Measurements from ENCODE around the gene MEGF6.
A peak's percentile ranks its signal among the peaks of the same experiment; 100 is the strongest.

The MEGF6 gene

DNA sequence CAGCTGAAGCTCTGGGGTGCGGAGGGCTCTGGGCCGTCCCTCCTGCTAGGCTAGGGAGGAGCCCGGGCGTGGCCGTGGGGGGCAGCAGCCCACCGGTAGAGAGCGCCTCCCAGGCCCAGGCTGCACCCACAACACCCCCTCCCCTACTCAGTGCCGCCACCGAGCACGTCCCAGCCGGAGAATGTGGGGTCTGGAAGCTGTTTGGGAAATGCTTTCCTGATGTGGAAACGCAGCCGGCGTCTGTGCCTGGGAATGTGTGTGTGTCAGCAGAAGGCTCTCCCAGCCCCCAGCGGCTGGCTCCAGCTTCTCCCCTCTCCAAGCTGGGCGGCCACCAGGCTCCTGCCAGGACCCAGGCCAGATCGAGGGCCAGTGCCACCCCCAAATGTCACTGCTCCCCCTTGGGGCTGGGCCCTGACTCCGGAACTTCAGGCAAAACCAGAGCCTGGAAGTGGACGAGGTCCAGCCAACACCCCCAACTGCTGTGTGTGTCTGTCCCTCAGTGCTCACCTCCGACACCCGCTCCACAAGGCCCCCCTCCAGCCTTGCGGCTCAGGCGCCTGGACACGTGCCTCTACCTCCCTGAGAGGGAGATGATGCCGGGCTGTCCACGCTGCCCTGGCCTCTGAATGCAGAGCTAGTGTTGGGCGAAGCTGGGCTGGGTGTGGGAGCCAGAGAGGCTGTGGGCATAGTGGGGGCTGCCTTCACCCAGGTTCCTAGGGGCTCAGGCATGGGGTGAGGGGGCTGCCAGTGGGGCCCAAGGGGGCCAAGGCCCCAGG, 74.7 kb downstream of the MEGF6 start:
- no peak for DNase-seq
- no peaks in the 10 kb centered on the region for H3K9me3 Mint-ChIP-seq
- no peak overlapping the region for H3K4me3 Mint-ChIP-seq
- no peaks in the 10 kb centered on the region for H3K36me3 Mint-ChIP-seq (ENCODE audit: low read depth)
- H3K27me3 Mint-ChIP-seq: no peaks in the 10 kb centered on the region
- H3K4me1 Mint-ChIP-seq (ENCODE audit: low read depth): no peaks in the 10 kb centered on the region
- no peak overlapping the region for H3K27ac Mint-ChIP-seq

DNA sequence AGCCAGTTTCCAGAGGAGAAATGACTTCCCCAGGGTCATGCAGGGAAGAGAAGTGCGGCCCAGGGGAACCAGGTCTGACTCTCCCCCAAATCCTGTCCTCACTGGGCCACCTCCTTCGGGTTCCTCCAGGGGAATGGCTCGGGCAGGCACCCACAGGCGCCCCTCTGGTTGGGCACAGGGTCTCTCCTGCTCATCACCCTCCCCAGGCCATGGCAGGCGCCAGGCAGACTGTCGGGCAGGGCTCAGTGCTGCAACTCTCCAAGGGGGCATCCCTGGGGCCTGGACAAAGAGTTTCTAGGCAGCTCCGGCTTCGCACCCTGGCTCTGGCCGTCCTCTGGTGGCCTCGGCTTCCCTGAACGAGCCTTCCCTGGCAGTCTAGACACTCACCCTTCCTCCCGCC, 75.6 kb downstream of the MEGF6 start:
- Mint-ChIP-seq H3K4me1 (ENCODE audit: low read depth) (peaks cover 2% of the 10 kb centered on the region), H3K36me3 (ENCODE audit: low read depth) (no peaks in the 10 kb centered on the region), H3K4me3 (no peak overlapping the region), H3K9me3 (no peaks in the 10 kb centered on the region), H3K27ac (no peak overlapping the region), H3K27me3 (no peaks in the 10 kb centered on the region)
- no peak for DNase-seq

DNA sequence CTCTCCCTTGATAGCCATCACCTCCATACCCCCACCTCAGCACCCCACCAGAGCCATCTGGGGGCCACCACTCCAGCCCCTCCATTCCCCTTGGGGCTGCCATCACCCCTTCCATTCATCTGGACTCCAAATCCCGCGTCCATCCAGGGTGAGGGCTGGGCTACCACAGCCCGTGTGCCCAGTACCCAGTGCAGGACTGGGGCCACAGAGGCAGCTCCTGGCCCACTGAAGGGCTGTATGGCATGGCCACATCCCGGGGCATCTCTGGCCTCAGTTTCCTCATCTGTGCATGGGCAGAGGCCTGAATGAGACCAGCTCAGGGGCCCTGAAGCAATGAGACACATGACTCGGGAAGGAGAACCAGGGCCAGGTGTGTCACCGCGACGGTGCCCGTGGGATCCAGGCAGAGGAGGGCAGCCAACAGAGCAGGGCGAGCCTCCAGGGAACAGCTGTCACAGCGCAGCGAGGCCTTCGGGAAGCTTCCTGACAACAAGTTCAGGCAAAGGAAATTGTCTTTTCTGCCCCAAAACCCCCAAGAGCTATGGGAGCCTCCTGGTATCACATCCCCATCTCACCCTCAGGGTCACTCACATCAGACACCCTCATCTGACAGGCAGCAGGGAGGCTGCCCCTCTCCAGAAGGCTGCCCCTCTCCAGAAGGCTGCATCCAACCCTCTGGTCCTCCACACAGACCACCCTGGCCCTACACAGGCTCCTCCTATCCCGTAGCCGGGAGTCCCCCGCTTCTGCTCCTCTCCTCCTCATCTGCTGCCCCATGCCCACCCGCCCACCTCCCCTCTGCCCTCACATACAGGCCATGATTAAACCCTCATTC, 76.3 kb downstream of the MEGF6 start:
- no peak overlapping the region for H3K4me3 Mint-ChIP-seq
- H3K4me1 Mint-ChIP-seq (ENCODE audit: low read depth): peaks cover 9% of the 10 kb centered on the region
- DNase-seq: no peak
- H3K27ac Mint-ChIP-seq: no peak overlapping the region
- no peaks in the 10 kb centered on the region for H3K9me3 Mint-ChIP-seq
- no peaks in the 10 kb centered on the region for H3K27me3 Mint-ChIP-seq
- H3K36me3 Mint-ChIP-seq (ENCODE audit: low read depth): no peaks in the 10 kb centered on the region

DNA sequence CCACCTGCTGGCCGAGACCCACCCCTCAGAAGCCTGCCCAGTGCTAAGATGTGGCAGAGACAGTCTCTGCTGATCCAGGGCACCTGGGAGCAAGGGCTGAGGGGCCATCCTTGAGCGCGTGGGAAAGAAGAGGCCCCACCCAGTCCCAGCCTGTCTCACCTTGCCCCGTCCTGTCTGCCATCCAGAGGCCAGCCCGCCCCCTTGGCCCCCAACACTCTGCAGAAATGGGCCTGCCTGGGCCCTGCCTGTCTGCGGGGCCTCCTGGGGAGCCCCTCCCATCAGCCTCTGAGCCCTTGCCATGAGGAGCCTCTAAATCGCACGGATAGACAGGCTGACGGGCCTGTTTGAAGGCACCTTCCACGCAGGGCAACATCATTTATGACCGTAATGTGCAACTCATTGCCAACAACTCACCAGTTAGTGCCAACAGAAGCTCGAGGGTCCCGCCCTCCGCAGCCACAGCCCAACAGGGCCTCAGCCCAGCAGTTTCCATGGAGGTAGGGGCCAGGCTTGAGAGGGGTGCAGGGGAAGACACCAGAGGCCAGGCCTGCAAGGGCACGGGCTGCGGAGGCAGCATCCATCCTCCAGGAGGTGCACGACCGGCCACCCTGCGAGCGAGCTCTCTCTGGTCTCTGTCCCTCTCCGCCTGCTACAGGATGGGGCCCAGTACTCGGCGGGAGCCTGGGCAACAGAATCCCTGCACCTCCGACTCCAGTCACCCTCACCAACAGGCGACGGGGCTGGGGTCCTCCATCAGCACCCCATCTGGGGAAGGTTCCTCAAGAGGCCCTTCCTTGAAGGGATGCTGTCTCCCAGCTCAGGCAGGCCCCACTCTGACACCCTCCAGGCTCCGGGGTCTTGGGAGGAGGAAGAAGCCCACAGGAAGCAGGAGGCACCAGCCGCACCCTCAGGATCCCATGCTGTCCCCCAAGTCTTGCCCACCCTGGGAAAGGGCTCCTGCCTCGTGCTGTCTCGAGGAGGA, 78.0 kb downstream of the MEGF6 start:
- H3K27ac Mint-ChIP-seq: no peak overlapping the region
- no peak for DNase-seq
- no peak overlapping the region for H3K4me3 Mint-ChIP-seq
- H3K36me3 Mint-ChIP-seq (ENCODE audit: low read depth): no peaks in the 10 kb centered on the region
- H3K4me1 Mint-ChIP-seq (ENCODE audit: low read depth): peaks cover 18% of the 10 kb centered on the region
- H3K9me3 Mint-ChIP-seq: no peaks in the 10 kb centered on the region
- H3K27me3 Mint-ChIP-seq: no peaks in the 10 kb centered on the region

DNA sequence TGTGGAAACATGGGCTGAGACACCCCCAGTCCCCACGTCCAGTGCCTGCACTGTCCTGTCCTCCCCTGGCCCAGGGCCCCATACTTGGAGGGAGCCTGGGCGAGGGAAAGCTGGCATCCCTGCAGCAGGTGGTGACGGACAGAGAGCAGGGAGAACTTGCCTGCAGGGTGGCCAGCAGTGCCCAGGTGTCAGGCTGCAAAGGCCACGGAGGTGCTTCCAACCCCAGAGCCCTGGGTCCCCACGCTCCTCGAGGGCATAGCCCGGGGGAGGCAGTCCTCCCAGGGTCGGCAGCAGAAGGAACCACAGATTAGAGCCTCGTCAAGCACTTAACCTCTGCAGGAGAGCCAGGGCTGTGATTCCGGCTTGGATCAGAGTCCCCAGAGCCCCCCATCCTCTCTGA, 79.4 kb downstream of the MEGF6 start:
- no peaks in the 10 kb centered on the region for H3K36me3 Mint-ChIP-seq (ENCODE audit: low read depth)
- H3K9me3 Mint-ChIP-seq: no peaks in the 10 kb centered on the region
- peak overlapping the region; percentile 69 for H3K4me3 Mint-ChIP-seq
- no peak overlapping the region for H3K27ac Mint-ChIP-seq
- DNase-seq: peak; percentile 37
- no peaks in the 10 kb centered on the region for H3K27me3 Mint-ChIP-seq
- H3K4me1 Mint-ChIP-seq (ENCODE audit: low read depth): peaks cover 18% of the 10 kb centered on the region

DNA sequence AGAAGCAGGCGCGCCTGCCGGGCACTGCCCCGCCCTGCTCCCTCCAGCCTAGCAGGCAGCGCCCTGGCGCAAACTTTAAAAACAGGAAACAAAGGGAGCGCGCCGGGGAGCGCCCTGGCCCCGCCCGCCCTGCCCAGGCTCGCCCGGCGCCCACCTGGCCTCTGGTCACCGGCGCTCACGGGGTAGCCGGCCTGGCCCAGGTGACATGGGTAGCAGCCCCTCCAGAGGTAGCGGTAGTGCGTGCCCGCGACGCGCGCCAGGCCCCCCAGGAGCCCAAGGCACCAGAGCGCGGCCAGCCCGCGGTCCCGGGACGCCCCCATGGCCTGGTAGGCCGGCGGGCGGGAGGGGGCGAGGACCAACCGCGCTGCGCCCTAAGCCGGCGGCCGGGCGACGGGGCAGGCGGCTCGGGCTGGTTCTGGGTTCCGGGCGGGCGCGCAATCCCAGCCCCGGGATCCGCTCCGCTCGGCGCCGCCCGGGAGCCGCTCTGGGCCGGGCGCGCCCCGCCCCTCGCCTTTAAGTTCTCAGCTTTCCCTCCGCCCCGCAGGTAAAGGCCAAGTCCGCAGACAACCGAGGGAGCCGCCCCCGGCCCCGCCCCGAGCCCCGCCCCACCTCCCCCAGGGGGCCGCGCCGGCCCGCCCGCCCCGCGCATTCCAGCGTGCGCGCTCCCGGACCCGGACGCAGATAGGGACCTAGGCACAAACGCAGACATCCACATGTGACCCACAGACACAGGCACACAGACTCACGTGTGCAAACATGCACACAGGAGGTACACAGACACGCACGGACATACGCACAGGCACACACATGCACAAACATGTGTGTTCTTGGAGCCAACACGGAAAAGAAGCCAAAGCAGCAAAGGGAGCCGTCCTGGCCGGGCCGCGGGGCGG, 80.1 kb downstream of the MEGF6 start:
- Mint-ChIP-seq H3K4me3 (peak overlapping the region; percentile 72), H3K36me3 (ENCODE audit: low read depth) (no peaks in the 10 kb centered on the region), H3K4me1 (ENCODE audit: low read depth) (peaks cover 18% of the 10 kb centered on the region), H3K27me3 (no peaks in the 10 kb centered on the region), H3K9me3 (no peaks in the 10 kb centered on the region), H3K27ac (no peak overlapping the region)
- peak; percentile 88 for DNase-seq

DNA sequence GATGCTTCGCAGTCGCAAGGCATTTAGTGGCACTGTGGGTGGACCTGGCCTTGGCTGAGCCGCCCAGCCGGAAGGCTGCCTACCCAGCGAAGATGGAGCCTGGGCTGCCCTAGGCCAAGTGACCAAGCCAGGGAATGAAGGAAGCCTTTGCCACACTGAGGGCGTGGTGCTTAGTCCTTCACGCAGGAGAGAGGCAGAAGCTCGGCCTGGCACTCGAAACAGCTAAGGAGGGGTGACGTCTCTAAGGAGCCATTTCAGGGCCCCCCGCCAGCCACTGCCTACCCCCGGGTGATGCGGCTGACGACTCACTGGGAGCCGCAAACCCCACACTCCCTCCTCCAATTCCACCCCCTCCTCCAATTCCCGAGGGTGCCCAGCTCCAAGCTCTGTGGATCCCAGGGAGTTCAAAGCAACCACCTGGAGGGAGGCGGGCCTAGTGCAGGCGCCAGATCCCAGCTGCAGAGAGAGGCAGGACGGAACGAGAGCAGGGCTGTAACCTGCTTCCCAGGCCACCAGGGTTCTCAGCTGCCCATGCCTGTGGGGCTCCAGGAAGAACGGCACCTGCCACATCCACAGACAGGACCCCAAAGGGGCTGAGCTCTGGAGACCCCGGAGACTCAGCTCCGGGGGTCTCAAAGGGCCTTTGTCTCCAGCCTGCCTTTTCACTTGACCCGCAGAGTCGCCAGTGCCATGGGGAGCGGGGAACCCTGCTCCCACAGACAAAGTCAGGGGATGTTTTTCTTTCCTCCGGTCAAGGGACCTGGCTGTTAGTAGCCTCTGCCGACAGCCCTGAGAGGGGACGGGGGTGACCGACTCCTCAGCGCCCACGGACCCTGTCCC, 81.0 kb downstream of the MEGF6 start:
- no peak for DNase-seq
- H3K9me3 Mint-ChIP-seq: no peaks in the 10 kb centered on the region

DNA sequence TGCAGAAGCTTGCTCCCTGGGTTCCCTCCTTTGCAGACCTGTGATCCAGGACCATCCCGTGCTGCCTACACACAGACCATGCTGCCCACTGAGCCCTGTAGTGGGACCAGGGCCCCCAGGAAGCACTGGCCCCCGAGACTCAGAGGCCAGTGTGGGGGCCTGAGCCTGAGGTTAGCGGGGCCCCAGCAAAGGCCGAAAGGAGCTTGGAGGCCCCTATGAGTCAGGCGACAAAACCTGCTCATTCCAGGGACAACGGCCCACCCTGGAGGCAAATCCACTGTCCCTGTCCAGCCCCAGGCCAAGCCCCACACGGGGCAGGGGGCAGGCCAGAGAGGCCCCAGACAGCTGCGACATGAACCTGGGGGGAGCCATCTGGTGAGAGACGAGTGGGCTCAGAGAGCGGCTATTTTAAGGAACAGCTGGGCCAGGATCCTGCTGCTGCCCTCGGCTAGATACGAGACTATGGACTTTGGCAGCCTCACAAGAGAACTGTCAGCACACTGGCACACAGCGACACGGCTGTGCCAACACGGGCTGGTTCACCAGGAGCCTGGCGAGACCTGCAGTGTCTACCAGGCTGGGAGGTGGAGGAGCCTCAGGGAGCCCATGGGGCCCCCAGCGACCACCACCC, 82.1 kb downstream of the MEGF6 start:
- H3K27me3 Mint-ChIP-seq: no peaks in the 10 kb centered on the region
- no peaks in the 10 kb centered on the region for H3K9me3 Mint-ChIP-seq
- H3K36me3 Mint-ChIP-seq (ENCODE audit: low read depth): no peaks in the 10 kb centered on the region
- H3K27ac Mint-ChIP-seq: no peak overlapping the region
- peaks cover 18% of the 10 kb centered on the region for H3K4me1 Mint-ChIP-seq (ENCODE audit: low read depth)
- peak overlapping the region; percentile 72 for H3K4me3 Mint-ChIP-seq
- no peak for DNase-seq

More for the DNA sequence above, 81.0 kb downstream of the MEGF6 start:
- Mint-ChIP-seq H3K4me3 (peak overlapping the region; percentile 72), H3K36me3 (ENCODE audit: low read depth) (no peaks in the 10 kb centered on the region), H3K4me1 (ENCODE audit: low read depth) (peaks cover 18% of the 10 kb centered on the region), H3K27me3 (no peaks in the 10 kb centered on the region), H3K27ac (peak overlapping the region; percentile 6)

DNA sequence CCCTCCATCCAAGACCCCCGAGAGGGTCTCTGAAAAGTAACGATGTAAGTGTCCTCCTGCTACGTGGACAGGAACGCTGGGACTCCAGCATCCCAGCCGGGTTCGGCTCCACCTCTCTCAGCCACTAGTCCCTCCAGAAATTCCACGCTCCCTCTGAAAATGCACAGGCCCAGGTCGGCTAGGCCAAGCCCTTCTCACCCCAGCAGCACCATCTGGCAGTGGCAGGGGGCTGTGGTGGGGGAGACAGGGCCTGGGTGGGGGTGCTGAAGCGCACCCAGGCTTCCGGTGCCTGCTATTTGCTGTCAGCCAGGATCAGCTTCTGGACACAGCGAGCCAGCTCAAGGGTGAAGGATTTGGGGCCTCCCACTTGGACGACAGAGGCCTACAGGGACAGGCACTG, 83.5 kb downstream of the MEGF6 start:
- H3K27me3 Mint-ChIP-seq: no peaks in the 10 kb centered on the region
- no peaks in the 10 kb centered on the region for H3K9me3 Mint-ChIP-seq
- no peak overlapping the region for H3K27ac Mint-ChIP-seq
- no peak overlapping the region for H3K4me3 Mint-ChIP-seq
- H3K36me3 Mint-ChIP-seq (ENCODE audit: low read depth): no peaks in the 10 kb centered on the region
- peaks cover 18% of the 10 kb centered on the region for H3K4me1 Mint-ChIP-seq (ENCODE audit: low read depth)
- DNase-seq: no peak

DNA sequence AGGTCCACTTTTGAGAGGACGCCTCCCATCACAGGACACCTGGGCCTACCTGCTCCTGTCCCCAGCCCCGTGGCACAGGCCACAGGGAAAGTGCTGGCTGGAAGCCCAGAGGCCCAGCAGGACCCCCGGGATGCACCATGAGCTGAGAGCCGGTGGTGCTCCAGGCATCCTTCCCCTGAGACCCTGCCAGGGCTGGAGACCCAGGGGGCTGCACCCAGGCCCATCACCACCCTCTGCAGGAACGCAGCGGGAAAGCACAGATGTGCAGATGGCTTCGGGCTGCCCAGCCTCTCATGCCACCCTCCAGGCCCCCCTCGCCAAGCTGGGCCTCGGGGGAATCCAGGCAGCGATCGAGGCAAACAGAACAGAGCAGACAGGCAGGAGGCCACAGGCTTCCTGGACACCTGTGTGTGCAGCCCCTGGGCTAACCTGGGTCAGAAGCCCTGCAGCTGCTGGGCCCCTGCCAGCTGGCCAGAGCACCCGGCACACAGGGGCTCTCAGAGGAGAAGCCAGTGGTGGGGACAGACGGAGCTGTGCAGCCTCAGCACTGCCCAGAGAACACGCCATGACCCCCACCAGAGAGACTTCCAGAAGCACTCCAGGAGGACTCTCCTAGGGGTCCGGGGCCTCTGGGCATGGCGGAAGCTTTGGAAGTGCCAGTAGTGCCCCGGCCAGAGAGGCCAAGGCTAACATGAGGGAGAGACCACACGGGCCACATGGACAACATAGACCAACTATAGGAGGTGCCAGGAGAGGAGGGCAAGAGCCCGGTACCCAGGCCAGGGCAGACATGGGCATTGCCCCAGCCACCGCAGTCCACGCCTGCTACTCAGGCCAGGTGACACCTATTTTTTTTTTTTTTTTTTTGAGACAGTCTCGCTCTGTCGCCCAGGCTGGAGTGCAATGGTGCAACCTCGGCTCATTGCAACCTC, 85.5 kb downstream of the MEGF6 start:
- H3K4me3 Mint-ChIP-seq: no peak overlapping the region
- H3K4me1 Mint-ChIP-seq (ENCODE audit: low read depth): peaks cover 16% of the 10 kb centered on the region
- no peak overlapping the region for H3K27ac Mint-ChIP-seq
- H3K9me3 Mint-ChIP-seq: no peaks in the 10 kb centered on the region
- H3K27me3 Mint-ChIP-seq: no peaks in the 10 kb centered on the region
- no peaks in the 10 kb centered on the region for H3K36me3 Mint-ChIP-seq (ENCODE audit: low read depth)
- no peak for DNase-seq

DNA sequence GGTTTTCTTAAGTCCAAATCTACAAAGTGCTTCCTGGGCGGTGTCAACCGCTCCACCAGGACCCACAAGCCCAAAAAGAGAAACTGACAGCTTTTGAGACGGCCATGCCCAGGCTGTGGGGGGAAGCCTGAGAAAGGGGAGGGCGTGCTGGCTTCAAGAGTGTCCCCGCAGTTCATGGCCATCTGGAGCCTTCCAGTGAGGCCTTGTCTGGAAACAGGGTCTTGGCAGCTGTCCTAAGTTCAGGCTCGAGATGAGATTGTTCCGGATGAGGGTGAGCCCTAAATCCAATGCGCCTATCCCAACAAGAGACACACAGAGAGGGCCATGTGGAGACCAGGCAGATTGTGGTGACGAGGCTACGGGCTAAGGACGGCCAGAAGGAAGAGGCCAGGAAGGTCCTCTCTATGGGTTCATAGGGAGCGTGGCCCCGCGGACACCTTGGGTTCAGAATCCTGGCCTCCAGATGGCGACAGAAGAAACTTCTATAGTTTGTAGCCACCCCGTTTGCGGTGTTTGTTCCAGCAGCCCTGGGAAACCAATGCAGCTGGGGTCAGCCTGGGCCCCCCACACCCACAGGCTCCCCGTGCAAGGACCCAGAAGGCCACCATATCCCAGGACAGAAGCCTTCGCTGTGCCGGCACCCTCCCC, 86.6 kb downstream of the MEGF6 start:
- no peak overlapping the region for H3K27ac Mint-ChIP-seq
- no peak for DNase-seq
- H3K9me3 Mint-ChIP-seq: no peaks in the 10 kb centered on the region
- H3K36me3 Mint-ChIP-seq (ENCODE audit: low read depth): no peaks in the 10 kb centered on the region
- H3K4me3 Mint-ChIP-seq: no peak overlapping the region
- H3K4me1 Mint-ChIP-seq (ENCODE audit: low read depth): peaks cover 6% of the 10 kb centered on the region
- no peaks in the 10 kb centered on the region for H3K27me3 Mint-ChIP-seq
